KBM-7 (cell line): ENCODE measurements around the gene GAS7.
A peak's percentile ranks its signal among the peaks of the same experiment; 100 is the strongest.
"Not testable (repeated sequence)": the region's sequence is repeated elsewhere in the genome, so short reads cannot be mapped to it uniquely, and the experiment has no call there.

Experiments
- DNase-seq: peaks from one replicate; pipeline ENCODE4 v3.0.0-alpha.2; 2015
- in situ Hi-C: fragments of 300-500 bp; cut with MboI; formaldehyde crosslinking; loops from 2 replicates; pipeline ENCODE4 v1.14.3; 2020; ENCODE audit warnings: low sequenced_read_pairs, low pct_unique_long_range_greater_than_20kb, mixed read lengths

The GAS7 gene

GRCh38 chr17:10041916-10042588 lies 156.4 kb downstream of the GAS7 start:
- no peak for DNase-seq
- in situ Hi-C loops: no loop called here

- in situ Hi-C loops: no loop called here
- no peak for DNase-seq
Observed at GRCh38 chr17:10041287-10041612, 157.2 kb downstream of the GAS7 start.

- no peak for DNase-seq
- in situ Hi-C loops: no loop called here
Observed at GRCh38 chr17:10036511-10037061, 161.8 kb downstream of the GAS7 start.

GRCh38 chr17:10035885-10036284 lies 162.5 kb downstream of the GAS7 start:
- DNase-seq: no peak
- in situ Hi-C loops: no loop called here

GRCh38 chr17:10034719-10035475 lies 163.5 kb downstream of the GAS7 start:
- in situ Hi-C loops: no loop called here
- DNase-seq: no peak

- DNase-seq: peak; percentile 49
- in situ Hi-C loops: no loop called here
Observed at GRCh38 chr17:10033959-10034358, 164.4 kb downstream of the GAS7 start.

- DNase-seq: no peak
- in situ Hi-C loops: no loop called here
Observed at GRCh38 chr17:10033449-10033848, 165.0 kb downstream of the GAS7 start.

GRCh38 chr17:10032118-10032852 lies 166.1 kb downstream of the GAS7 start:
- no peak for DNase-seq
- in situ Hi-C loops: no loop called here

GRCh38 chr17:10031606-10032005 lies 166.8 kb downstream of the GAS7 start:
- in situ Hi-C loops: no loop called here
- no peak for DNase-seq

GRCh38 chr17:10031127-10031526 lies 167.3 kb downstream of the GAS7 start:
- in situ Hi-C loops: no loop called here
- DNase-seq: no peak

GRCh38 chr17:10029129-10029528 lies 169.3 kb downstream of the GAS7 start:
- DNase-seq: no peak
- in situ Hi-C loops: no loop called here

- peak; percentile 37 for DNase-seq
- in situ Hi-C loops: no loop called here
Observed at GRCh38 chr17:10025976-10026901, 172.2 kb downstream of the GAS7 start.

- no peak for DNase-seq
- in situ Hi-C loops: no loop called here
Observed at GRCh38 chr17:10025224-10025623, 173.2 kb downstream of the GAS7 start.

- DNase-seq: no peak
- in situ Hi-C loops: no loop called here
Observed at GRCh38 chr17:10022416-10022815, 176.0 kb downstream of the GAS7 start.

GRCh38 chr17:10021272-10021984 lies 177.0 kb downstream of the GAS7 start:
- no peak for DNase-seq
- in situ Hi-C loops: no loop called here

GRCh38 chr17:10019941-10020451 lies 178.4 kb downstream of the GAS7 start:
- peak; percentile 58 for DNase-seq
- in situ Hi-C loops: no loop called here

GRCh38 chr17:10018461-10018891 lies 179.9 kb downstream of the GAS7 start:
- peak; percentile 99 for DNase-seq
- in situ Hi-C loops: no loop called here

- DNase-seq, in situ Hi-C loops: not testable (repeated sequence)
Observed at GRCh38 chr17:10016958-10017570, 181.3 kb downstream of the GAS7 start.
